ENCODE results near the gene AFF2.

DNA sequence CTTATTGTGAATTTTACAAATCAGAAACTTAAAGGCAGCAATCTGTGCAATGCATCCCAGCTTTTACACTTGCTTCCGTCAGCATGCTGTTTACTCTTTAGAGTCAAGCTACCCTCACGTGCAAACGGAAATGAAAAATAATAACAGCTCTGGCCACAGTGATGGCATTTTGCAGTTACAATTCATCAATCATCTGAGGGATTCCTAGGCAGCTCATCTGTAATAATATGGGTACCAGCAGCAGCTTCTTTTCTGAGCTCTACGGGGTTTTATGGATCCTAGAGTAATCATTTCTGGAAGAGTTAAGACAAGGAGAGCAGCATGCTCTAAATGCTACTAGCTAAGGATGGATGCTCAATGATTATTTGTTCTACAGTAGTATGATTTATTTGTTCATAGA is 313.6 kb downstream of the AFF2 start:
- TF ChIP-seq POLR2A (IDR thresholded peaks at IDR 0.05) (no peak), POLR2AphosphoS5 (IDR thresholded peaks at IDR 0.05; ENCODE audit: insufficient read depth in 1 of 2, low read depth in 1 of 2) (no peak)
- TF ChIP-seq, protein P1, sequence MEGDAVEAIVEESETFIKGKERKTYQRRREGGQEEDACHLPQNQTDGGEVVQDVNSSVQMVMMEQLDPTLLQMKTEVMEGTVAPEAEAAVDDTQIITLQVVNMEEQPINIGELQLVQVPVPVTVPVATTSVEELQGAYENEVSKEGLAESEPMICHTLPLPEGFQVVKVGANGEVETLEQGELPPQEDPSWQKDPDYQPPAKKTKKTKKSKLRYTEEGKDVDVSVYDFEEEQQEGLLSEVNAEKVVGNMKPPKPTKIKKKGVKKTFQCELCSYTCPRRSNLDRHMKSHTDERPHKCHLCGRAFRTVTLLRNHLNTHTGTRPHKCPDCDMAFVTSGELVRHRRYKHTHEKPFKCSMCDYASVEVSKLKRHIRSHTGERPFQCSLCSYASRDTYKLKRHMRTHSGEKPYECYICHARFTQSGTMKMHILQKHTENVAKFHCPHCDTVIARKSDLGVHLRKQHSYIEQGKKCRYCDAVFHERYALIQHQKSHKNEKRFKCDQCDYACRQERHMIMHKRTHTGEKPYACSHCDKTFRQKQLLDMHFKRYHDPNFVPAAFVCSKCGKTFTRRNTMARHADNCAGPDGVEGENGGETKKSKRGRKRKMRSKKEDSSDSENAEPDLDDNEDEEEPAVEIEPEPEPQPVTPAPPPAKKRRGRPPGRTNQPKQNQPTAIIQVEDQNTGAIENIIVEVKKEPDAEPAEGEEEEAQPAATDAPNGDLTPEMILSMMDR (IDR thresholded peaks at IDR 0.05): no peak
